Superior temporal gyrus (tissue), 1 donor: ENCODE measurements around the gene ZNF618.
A peak's percentile ranks its signal among the peaks of the same experiment; 100 is the strongest.

Experiments
- DNase-seq: peaks from one replicate; pipeline ENCODE4 v3.0.0-alpha.2; 2016; ENCODE audit errors: extremely low spot score

ZNF618 gene

DNA sequence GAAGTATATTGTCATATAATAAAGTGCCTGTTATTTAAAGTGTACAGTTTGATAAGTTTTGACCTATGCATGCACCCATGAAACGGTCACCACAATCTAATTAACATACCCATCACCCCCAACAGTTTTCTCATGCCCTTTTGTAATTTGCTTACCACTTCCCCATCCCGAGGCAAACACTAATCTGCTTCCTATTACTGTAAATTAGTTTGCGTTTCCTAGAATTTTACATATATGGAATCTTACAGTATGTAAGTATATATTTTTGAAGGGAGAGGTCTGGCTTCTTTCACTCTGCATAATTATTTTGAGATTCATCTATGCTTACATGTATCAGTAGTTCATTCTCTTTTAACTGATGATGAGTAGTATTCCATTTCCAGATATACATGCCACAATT, 145.5 kb downstream of the ZNF618 start:
- DNase-seq, result no peak

DNA sequence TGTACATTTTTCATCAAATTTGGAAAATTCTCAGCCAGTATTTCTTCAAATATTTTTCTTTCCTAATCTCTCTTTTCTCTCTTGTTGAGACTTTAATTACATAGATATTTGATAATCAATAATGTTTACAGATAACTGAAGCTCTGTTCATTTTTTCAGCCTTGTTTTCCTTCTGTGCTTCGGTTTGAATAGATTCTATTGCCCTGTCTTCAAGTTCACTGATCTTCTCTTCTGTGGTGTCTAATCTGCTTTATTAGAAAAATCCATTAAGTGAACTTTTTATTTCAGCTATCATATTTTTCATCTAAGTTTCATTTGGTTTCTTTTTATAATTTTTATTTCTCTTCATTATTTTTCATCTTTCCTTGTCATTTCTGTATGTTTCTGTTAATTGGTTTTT, 147.9 kb downstream of the ZNF618 start:
- no peak for DNase-seq

DNA sequence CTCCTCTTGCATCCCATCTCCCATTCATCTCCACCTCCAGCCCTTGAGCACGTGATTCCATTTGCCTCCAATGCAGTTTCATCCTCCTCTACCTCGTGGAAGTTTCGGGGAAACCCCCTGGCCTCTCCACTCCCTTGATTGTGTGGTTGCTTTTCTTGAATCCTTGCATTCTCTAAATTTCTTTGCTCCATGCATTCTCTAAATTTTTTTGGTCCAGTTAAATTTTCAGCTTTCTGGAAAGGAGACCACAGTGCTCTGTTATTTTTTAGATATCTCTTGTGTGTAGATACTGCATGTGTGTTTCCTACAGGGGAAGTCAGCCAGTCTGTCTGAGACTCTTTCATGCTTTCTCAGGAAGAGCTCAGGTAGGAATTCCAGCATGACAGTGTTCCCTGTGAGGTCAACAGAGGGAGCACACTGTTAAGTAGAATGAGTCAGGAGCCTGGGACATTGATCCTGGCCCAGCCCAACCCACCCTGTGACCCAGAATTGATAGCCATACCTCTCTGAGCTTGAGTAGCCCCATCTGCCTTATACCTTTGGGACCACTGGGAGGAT, 149.2 kb downstream of the ZNF618 start:
- DNase-seq, result no peak

DNA sequence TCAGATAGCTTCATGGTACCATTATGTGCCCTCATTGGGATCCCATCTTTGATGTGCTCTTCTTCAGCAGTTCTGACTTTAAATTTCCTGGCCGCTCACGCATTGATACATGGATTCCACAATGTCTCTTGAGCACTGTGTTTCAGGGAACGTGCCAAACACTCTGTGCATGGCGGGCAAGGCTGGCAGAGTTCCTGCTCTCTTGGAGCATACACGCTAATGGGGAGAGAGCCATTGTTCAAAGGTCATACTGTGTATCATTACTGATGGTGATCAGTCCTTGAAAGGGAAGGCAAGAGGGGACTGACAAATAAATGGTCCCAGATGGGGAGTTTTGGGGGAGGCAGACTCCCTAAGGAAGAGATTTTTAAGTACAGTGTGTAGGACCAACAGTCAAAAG, 149.7 kb downstream of the ZNF618 start:
- DNase-seq, result no peak

DNA sequence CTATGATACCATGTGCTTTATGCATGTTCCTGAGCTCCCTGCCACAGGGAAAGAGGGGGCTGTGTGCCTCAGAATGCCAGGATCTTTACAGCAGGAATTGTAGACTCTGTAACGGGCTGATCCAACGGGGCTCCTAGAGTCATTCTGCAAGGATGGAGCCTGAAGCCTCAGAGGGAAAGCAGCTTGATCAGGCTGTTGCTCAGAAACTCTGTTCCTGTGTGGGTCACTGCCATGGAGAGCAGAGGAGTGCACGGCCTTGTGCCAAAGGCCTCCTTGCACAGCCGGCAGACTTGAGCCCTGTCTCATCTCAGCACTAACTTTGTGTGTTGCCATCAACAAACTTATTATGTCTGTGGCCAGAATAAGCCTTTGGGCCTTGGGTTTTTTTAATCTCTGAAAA, 150.2 kb downstream of the ZNF618 start:
- no peak for DNase-seq

DNA sequence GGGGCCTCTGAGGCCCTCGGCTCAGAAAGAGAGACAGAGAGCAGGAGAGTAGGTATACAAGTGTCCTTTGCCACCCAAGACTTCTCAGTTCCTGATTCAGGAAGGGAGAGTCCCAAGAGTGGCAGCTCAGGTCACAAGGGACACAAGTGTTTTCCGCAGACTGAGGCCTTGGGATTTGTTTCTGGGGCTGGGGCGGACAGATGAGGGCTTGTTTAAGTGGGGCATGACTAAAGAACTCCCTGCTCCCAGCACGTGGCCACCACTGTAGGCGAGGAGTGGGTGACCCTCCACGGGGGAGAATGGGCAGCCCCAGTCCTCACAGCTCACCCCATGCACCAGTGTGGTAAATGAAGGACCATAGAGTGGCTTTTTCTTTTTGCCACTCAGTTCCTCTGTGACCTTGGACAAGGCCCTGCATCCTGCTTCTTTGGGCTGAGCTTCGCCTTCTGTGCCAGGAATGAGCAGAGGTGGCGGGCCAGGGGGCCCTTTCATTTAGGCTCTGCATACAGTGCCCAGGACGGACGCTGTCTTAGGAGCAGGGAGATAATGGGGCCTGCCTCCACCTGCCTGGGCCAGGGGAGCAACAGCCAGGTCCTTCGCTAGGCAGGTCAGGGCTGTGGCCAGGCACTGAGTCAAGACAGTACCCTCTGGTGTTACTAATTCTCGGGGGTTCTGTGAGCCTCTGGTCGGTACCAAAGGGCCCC, 151.2 kb downstream of the ZNF618 start:
- no peak for DNase-seq

DNA sequence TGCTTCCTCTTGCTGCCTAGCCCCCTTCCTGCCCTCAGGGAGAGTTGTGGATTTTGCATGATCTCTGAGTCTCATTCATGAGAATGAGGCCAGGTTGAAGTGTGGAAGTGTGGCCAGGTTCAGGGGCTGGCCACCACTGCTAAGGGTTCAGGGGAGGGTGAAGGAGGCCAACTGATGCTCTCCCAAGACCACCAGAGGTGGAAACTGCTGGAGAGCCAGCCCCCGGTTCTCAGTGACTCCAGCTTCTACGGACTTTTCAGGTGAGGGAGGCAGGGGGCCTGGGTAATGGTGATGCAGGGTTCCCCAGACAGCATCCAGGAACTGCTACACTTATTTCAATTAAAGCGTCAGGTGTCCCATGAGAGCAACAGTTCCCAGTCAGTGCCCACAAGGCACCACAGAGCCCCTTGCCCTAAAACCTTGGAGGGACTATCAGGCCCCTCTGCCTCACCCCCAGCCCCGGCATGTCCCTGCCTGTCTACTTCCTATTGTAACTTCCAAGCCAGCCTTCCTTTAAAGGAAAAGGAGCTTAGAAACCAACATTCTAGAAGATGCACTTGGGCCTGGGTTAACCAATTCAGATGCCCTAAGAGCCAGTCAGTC, 151.9 kb downstream of the ZNF618 start:
- no peak for DNase-seq

DNA sequence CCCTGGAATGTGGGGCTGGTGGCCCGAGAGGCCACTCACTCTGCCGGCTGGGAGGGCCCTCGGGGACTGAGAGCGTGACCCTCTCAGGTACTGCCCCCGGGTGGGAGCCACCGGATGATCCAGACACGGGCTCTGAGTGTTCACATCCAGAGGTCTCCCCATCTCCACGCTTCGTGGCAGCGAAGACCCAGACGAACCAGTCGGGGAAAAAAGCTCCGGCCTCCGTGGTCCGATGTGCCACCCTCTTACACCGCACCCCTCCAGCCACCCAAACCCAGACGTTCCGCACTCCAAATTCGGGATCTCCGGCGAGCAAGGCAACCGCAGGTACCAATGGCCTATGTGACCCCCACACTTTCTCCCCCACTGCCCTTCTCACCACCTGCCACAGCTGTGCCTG, 152.5 kb downstream of the ZNF618 start:
- no peak for DNase-seq

DNA sequence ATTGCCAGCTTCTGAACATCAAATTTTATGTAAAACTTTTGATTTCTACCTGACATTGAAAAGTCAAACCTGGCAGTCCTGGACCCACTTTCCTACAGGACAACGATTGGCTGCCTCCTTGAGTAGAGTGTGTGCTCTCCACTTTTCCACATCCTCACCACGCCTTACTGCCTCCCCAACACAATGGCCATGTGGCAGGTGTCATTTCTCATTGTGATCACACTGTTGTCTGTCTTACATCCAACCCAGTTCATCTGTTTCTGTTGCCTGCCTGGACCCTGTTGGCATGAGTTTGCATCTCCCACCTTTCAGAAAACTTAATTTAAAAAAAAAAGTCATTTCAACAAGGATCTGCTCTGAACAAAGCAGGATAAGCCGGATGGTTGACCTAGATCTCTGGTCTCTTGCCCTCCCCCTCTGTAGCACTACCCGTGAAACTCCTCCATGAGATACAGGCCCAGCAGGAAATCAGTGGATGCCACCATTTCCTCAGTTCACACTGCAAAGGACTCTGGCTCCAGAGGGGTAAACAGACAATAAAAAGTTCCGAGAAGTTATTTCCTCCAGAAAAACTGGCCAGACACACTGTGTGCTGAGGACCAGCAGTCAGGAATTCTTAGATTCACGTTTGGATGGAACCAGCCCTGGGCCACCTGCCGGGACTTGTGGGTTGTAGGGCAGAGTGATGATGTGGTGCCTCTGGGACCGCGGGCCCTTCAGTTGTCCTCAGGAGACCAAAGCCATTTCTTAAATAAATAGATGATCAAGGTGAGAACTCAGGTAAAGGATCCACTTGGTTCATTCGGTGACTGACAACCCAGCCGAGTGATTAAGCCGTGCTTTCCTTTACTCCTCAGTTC, 153.4 kb downstream of the ZNF618 start:
- DNase-seq, result no peak

DNA sequence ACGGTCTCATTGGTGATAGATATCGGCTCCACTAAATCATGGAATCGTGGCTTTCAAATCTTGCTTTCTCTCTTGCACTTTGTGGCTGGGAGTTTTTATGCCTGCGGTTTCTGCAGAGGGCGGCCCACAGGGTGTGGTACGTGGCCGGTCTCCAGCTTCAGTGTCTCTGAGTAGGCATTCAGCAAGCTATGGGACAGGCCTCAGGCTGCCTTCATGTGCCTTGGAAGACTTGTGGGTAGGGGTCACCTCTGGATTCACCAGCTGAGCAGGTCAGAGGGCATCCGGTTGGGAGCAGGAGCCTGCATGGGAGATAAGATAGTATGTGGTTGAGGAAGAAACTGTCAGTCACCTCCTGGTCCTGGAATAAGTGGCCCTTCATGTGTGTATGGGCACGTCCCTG, 154.3 kb downstream of the ZNF618 start:
- DNase-seq, result no peak

DNA sequence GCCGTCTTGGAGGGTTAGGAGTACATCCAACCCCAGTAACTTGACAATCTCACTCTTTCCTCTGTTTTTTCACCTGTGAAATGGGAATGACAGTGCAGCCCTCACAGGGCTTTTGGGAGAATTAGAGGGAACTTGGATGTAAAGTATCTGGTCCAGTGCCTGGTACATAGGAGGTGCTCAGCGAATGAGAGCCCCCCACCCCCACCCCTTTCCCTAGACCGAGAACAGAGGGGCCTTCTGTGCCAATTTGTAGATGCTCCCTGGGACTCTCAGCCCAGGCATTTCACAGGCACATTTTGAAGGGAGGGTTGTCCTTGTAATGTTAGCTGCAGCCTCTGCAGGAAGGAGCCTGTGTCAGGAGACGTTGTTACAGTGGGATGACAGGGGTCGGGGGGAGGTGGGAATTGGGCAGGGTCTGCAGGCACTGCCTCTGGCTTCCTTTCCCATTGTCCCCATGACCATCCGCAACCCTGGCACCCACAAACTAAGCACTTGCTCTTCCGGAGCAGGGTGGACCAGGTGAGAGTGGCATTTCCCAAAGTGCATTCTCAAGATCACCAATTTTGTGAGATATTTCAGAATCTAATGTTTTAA, 155.0 kb downstream of the ZNF618 start:
- DNase-seq, result no peak

DNA sequence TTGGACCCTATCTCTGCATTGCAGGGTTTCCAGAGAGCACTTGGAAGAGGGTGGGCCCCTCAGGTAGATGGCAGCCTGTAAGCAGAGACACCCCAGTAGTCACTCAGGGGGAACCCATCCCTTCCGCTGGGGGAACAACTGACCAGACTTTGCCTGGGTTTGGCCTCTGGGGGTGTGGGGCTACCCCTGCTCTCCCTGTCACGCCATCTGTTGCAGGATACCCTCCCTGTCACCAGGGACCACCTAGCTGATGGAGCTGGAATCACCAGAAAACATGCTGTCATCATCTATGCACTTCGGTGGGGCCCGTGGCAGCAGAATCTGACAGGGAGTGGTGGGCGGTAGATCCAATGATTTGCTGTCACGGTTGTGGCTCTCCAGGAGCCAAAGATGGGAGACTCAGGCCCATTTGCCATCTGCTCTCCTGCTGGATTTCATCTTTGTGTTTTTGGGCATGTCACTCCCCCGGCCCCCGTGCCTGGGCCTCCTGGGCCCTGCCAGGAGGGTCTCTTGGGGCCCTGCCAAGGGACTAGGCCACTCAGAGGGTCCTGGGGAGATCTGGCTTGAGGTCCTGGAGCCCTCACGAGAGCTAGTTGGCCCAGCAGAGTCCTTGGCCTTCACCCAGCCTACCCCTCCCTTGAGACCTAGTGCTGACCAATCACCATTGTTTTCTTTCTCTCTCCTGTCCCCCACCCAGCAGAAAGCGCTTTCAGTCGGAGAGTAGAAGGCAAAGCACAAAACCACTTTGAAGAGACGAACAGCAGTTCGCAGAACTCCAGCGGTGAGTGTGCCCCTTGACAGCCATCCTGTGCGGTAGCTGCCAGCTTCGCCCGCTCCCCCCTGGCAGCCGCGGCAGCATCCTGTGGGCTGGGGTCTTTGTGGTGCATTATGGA, 156.1 kb downstream of the ZNF618 start:
- DNase-seq, result no peak

DNA sequence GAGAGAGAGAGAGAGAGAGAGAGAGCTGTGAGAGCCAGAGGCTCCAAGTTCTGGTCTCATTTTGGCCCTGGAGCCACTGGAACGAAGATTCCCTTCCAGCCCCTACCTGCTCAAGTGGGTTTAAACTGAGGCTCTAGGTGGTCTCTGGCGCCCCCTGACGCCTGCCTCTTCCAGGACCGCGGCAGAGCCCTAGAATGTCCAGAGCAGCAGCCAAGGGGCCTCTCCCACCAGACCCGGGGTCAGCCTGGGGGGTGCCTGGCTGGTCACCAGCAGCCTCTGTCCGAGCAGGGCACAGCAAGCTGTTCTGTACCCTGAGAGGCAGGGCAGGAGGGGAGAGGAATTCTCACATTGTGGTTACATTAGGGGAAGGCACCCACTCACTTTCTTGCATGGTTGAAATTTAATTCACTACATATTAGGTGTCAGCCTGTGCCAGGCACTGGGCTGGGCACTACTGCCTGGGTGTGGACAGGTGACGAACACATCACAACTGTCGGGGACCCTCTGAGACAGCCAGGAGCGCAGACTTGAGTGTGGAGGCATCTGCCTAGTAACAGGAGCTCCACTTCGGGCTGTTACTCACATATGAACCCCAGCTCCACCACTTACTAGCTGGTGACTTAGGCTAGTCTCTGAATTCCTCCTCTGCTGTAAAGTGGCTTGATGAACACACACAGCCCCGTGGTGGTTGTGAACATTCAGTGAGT, 157.4 kb downstream of the ZNF618 start:
- DNase-seq, result peak; percentile 34

DNA sequence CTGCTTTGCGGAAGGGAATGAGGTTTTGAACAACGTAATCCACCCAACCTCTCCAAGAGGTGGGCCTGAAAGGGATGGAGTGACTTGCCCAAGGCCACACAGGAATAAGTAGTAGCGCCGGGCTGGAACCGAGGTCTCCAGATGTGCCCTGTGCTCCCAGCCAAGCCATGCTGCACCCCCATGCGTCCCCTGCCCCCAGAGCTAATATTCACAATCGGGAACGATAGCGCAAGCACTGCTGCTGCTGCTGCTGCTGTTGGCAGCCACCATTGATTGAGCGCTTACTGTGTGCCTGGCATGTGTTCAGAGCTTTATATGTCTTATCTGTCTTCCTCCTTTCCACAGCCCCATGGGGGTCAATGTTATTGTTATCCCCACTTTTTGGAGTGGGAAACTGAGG, 158.1 kb downstream of the ZNF618 start:
- no peak for DNase-seq

DNA sequence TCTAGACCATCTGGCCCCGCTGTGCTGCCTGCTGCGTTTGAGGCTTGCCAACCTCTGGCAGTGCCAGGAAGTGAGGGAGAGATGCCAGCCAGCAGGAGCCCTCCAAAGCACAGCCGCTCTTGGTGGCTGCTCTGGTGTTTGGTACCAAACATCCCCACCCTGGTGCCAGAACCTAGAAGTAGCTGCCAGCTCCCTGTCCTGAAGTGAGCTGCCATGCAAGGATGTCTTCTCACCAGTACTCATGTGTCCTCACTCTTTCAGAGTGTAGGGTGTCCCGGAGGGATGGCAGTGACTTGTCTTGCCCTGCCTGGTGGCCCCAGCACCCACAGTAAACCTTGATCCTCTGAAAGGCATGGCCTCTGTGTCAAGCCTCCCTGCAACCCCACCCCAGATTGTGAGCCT, 158.6 kb downstream of the ZNF618 start:
- DNase-seq, result peak; percentile 42

DNA sequence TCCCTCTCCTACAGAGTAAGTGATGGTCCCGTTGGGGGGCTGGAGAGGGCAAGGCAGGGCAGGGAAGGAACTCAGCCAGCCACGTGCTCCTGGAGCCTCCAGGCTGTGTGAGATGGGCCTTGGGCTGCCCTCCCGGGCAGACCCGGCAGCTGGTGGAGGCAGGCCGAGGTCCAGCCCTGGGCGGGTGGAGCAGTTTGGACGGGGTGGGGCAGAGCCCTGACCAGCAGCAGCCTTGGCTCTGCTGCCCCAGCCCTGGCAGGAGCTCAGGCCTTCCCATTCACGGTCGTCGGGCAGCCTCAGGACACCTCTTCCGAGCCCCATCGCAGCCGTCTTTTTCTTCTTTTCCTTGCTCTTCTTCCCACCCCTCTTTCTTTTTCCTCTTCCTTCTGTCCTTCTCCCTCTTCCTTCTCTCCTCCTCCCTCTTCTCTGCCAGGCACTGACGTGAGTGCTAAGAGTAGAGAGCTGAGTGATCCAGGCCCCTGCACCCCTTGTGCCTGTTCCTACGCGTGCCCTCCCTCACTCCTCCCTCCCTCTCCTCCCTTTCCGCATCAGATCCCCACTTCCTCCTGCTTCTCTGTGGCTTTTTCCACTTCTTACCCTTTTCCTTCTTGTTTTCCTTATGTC, 159.2 kb downstream of the ZNF618 start:
- DNase-seq, result no peak

DNA sequence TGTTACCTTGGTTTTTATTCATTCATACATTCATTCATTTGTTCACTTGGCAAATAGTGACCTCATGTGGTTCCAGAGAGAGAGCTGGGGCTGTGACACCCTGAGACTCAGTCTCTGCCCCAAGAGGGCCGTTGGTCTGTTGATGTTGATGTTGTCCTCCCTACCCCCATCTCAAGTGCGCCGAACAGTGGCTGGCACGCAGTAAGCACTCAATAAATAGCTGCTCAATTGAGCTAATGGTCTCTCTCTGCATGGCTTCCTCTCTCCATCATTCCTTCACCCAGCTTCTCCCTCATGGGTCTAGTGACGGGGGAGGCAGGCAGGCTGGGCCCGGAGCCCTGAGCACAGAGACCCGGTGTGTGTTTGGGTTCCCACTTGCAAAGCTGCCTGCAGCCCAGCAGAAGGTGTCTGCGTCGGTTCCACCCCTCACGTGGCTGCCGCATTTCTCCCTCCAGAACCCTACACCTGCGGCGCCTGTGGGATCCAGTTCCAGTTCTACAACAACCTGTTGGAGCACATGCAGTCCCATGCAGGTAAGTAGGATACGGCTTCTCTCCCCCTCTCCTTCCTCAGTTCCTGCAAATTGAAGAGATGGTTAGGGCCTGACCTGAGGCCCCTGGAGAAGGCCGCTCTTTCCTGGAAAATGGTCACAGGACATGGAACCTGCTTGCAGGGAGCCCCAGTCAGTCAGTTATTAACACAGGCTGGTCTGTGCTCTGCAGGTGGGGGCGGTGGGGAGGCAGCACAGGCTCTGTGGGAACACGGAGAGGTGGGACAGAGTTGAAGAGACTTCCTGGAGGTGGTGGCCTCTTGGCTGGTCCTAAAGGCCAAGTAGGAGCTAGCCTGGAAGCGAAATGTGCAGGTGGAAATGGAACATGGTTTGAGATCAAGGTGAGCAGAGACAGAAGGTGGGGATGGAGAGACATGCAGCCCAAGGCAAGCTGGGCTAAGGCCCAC, 160.0 kb downstream of the ZNF618 start:
- DNase-seq, result no peak

DNA sequence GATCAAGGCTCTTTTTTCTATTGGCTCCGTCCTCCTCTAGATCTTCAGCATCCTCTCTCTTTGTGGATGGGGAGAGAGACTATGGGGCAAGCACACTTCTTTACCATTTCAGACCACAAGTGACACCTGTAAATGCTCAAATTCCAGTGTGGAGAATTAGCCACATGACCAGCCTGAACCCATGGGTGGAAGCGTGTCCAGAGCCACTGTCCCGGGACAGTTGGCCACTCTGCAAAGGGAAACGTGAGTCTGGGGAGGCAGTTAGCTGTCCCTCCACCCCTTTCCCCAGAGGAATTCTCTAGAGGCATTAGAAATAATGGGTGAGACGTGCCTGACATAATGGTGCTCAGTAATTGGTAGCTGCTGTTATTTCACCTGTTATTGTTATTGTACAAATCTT, 161.1 kb downstream of the ZNF618 start:
- DNase-seq, result no peak
